Sigmoid colon (tissue), 3 donors: ENCODE measurements around the gene ZC2HC1B.

Source experiments
- POLR2A ChIP-seq, 2 donors: fragments of 450-650 bp; IDR thresholded peaks; one replicate each; pipeline ENCODE4 v1.6.1; 2016; ENCODE audit warnings: antibody characterized with exemption in 2 of 2, mild to moderate bottlenecking in 2 of 2, moderate library complexity in 2 of 2
- TF ChIP-seq, protein P1 (sequence below), 4 experiments: fragments of 450-650 bp in 3 of 4; fragments of 200-600 bp in 1 of 4; IDR thresholded peaks; one replicate each; pipeline ENCODE4 v1.5.1; 2016 to 2019; ENCODE audit warnings: antibody characterized with exemption in 4 of 4, mild to moderate bottlenecking in 3 of 4, moderate library complexity in 2 of 4

DNA sequence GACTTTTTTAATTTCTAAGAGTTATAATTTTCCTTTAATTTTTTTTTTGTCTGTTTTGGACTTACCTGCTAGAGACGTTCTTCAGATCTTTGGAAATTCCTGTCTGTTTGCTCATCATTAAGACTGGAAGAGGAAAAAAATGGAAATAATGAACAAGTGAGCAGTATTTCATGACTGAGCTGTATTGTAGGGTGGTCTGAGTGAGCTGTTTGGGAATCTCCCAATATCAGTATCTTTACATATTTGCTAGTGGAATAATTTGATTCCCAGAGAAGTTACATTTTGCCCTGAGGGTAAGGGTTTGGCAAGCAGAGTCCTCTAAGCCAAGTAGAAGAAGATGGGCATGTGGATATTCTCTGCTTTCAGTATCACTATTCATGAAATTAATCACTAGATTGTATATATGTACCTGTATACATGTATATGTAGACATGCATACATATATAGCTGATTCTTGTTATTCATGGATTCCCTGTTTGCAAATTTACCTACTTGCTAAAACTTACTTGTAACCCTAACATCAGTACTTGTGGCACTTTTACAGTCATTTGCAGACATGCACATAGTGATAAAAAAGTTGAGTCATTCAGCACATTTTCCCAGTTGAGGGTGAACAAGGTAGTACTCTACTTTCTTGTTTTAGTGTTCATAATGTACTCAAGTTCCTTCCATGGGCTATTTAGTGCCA, 13.5 kb downstream of the ZC2HC1B start:
- TF ChIP-seq, protein P1, sequence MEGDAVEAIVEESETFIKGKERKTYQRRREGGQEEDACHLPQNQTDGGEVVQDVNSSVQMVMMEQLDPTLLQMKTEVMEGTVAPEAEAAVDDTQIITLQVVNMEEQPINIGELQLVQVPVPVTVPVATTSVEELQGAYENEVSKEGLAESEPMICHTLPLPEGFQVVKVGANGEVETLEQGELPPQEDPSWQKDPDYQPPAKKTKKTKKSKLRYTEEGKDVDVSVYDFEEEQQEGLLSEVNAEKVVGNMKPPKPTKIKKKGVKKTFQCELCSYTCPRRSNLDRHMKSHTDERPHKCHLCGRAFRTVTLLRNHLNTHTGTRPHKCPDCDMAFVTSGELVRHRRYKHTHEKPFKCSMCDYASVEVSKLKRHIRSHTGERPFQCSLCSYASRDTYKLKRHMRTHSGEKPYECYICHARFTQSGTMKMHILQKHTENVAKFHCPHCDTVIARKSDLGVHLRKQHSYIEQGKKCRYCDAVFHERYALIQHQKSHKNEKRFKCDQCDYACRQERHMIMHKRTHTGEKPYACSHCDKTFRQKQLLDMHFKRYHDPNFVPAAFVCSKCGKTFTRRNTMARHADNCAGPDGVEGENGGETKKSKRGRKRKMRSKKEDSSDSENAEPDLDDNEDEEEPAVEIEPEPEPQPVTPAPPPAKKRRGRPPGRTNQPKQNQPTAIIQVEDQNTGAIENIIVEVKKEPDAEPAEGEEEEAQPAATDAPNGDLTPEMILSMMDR (IDR thresholded peaks at IDR 0.05), result no peak
- TF ChIP-seq POLR2A (IDR thresholded peaks at IDR 0.05), result no peak
